GM12873 (cell line): ENCODE measurements around the gene ZNF792.

Source experiments
- TF ChIP-seq, protein P1 (sequence below): IDR thresholded peaks from 2 replicates; pipeline ENCODE4 v1.5.1; 2012; ENCODE audit warnings: low read depth, mild to moderate bottlenecking, moderate library complexity, low read length, control low read depth; ENCODE audit not compliant: insufficient read depth; ENCODE audit errors: missing control alignments

ZNF792 gene

DNA sequence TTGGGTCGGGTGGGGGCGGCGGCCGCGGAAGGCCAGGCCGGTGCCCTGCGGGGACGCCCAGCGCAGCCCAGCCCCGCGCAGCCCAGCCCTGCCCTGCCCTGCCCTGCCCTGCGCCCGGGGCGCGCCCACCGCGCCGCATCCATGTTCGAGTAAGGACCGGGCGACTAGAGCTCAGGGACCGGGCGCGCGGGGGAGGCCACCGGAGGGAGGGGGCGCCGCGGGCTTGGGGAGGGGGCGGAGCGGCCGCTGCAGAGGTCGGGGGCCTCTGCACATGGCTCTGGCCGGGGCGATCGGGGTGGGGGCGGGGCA is 36.3 kb upstream of the ZNF792 start:
- TF ChIP-seq, protein P1, sequence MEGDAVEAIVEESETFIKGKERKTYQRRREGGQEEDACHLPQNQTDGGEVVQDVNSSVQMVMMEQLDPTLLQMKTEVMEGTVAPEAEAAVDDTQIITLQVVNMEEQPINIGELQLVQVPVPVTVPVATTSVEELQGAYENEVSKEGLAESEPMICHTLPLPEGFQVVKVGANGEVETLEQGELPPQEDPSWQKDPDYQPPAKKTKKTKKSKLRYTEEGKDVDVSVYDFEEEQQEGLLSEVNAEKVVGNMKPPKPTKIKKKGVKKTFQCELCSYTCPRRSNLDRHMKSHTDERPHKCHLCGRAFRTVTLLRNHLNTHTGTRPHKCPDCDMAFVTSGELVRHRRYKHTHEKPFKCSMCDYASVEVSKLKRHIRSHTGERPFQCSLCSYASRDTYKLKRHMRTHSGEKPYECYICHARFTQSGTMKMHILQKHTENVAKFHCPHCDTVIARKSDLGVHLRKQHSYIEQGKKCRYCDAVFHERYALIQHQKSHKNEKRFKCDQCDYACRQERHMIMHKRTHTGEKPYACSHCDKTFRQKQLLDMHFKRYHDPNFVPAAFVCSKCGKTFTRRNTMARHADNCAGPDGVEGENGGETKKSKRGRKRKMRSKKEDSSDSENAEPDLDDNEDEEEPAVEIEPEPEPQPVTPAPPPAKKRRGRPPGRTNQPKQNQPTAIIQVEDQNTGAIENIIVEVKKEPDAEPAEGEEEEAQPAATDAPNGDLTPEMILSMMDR, result no peak

DNA sequence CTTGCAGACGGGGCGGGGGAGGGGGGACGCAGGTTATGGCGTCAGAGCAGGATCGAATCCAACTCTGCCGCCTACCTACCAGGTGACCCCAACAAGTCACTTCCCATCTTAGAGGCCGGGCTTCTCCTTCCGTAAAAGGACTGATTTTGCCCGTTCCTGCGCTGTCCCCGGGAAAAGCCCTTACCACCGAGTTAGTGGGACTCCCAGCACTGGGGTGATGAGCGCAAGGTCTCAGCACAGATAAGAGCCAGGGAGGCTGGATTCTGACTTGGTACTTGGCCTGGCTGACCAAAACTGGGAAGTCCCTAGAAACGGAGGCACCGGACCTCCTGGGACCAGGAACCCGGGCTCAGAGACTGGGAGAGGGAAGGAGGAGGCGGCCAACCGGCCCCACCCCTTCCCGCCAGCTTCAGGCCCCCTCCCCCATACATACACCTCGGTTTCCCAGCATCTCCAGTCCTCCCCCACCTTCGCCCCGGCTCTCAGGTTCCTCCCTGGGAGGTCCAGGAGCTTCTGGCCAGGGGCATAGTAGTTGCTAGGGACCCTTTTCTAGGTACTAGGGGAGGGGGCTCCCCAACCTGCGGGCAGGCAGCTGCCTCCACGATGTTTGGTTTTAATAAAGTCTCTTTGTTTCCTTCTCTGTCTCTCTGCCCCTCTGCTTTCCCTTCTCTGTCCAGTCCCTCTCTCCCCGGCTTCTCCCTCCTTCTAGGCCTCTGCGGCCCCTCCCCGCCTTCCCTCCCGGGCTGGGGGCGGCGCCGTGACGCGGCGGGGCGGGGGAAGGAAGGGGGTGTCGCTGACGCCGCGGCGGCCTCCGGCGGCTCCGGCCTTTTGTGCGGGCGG is 35.7 kb upstream of the ZNF792 start, which contains the start of gene GRAMD1A:
Gene GRAMD1A (plus strand): TSS at position 826 of the 840 bp plus-strand sequence. CDS start 156 bp downstream, outside the sequence.
- TF ChIP-seq, protein P1, result no peak

GRCh38 chr19:34998777-34999497 is 34.9 kb upstream of the ZNF792 start:
- TF ChIP-seq, protein P1, result no peak

DNA sequence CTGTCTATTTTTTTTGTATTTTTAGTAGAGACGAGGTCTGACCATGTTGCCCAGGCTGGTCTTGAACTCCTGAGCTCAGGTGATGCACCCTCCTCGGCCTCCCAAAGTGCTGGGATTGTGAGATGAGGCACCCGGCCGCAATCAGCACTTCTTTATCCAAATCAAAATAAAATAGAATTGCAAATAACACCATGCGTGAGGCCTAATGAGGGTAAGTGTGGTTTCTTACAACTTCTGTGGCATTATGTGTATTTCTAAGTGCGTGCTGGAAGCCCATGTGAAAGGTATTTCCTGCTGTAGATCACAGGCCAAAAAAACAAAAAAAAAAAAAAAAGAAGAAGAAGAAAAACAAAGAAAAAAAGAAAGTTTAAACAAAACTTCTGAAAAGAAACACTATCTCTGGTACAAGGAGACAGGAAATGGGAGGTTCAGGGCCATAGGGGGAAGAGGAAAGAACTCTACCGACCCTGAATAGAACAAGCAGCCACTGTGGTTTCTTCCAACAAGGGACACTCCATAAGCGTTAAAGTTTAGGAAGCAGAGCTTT is 33.1 kb upstream of the ZNF792 start:
- TF ChIP-seq, protein P1, result no peak

GRCh38 chr19:34995551-34995950 is 31.5 kb upstream of the ZNF792 start:
- TF ChIP-seq, protein P1, result no peak

GRCh38 chr19:34994643-34995541 is 30.9 kb upstream of the ZNF792 start:
- TF ChIP-seq, protein P1, result no peak
